Measurements from ENCODE around the gene PDXK.

DNA sequence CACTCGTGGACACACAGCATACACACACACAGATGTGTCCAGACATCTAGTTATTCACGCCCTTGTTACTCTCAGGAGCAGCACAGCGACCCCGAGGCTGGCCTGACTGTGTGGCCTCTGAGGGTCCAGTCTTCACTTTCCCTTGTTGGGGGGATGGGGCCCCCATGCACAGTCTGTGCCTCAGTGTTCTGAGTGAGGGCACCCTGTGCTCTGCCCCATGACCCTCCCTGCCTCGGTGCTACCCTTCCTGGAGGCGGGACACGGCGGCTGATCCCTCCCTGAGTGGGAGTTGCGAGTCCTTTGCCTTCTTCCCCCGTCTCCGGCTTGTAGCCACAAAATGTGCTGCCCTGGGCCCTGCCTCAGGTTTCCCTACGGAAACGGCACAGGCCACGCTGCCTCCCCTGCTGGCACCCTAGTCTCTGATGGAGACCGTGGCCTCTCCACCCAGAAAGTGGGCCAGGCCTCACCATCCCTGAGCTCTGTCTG lies 48.6 kb downstream of the PDXK start:
- TF ChIP-seq, protein P1, sequence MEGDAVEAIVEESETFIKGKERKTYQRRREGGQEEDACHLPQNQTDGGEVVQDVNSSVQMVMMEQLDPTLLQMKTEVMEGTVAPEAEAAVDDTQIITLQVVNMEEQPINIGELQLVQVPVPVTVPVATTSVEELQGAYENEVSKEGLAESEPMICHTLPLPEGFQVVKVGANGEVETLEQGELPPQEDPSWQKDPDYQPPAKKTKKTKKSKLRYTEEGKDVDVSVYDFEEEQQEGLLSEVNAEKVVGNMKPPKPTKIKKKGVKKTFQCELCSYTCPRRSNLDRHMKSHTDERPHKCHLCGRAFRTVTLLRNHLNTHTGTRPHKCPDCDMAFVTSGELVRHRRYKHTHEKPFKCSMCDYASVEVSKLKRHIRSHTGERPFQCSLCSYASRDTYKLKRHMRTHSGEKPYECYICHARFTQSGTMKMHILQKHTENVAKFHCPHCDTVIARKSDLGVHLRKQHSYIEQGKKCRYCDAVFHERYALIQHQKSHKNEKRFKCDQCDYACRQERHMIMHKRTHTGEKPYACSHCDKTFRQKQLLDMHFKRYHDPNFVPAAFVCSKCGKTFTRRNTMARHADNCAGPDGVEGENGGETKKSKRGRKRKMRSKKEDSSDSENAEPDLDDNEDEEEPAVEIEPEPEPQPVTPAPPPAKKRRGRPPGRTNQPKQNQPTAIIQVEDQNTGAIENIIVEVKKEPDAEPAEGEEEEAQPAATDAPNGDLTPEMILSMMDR (IDR thresholded peaks at IDR 0.05; ENCODE audit: poor library complexity): no peak
- TF ChIP-seq EZH2 (IDR thresholded peaks at IDR 0.05; ENCODE audit: borderline replicate concordance) (no peak), EZH2phosphoT487 (IDR thresholded peaks at IDR 0.05; ENCODE audit: low read depth, severe bottlenecking, unreplicated experiment) (no peak)
